Measurements from ENCODE around the gene DNAAF5. TPM values are rescaled to one million over a fixed set of nuclear protein-coding genes. Genes with fewer than 3 reads are reported as not detected.

DNAAF5 gene
- total and polyA plus RNA-seq, 2 of the 13 experiments (the other 11 are each of a cell fraction or from before 2014, with no cell fraction given): 11.9 to 21.5 TPM

DNA sequence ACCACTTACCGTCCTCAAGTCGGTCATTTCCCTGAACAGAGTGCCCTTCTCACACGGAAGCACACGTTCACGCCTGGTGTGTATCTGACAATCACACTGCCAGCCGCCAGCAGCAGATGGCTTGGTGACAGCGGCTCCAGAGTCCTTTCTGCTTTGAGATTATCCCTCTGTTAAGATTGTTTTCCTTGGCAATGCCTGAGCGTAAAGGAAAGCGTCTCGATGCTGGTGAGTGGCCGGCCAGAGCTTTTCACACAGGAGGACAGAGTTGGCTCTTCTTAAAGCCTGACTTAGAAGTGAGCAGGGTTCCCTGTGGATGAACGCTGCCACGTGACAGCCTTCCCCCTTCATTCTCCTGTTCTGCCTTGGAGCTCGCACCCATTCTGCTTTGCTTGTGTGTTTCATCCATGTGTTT, 22.6 kb downstream of the DNAAF5 start:
- H3K4me3 ChIP-seq (replicated peaks in 1 of 3; ENCODE audit: insufficient read depth in 1 of 3, low read depth in 2 of 3, low read length in 3 of 3): no peak overlapping the region
- ChIA-PET CTCF (ENCODE audit: low intra/inter-chr PET ratio, low total read pairs) (no interaction called here), POLR2A (no interaction called here)
- intact Hi-C loops (cut with micrococcal nuclease; ENCODE audit: unreplicated experiment): no loop called here
- 96% methylated on average over 14 of the region's 14 CpGs for WGBS (ENCODE audit: low lambda C conversion rate)
- DNase-seq (ENCODE audit: low spot score) (no peak), FAIRE-seq (no peak), ATAC-seq (no peak)
- H2AFZ ChIP-seq (ENCODE audit: low read length): no peak overlapping the region
- H3K27ac ChIP-seq (ENCODE audit: extremely low read length, insufficient read depth, low read length): no peak overlapping the region
- H3K9me3 ChIP-seq (ENCODE audit: low read length): no peaks in the 10 kb centered on the region
- H3K4me1 ChIP-seq (ENCODE audit: insufficient read depth, low read length): no peaks in the 10 kb centered on the region
- in situ Hi-C loops (cut with HindIII; ENCODE audit: extremely low pct_ligation_motif_present, low pct_unique_long_range_greater_than_20kb): no loop called here
- no peak overlapping the region for H3K9ac ChIP-seq (ENCODE audit: insufficient read depth, low read depth, low read length)
- no peaks in the 10 kb centered on the region for H3K27me3 ChIP-seq (ENCODE audit: control insufficient read depth in 1 of 2, insufficient read depth in 2 of 2, low read length in 2 of 2)
- no TSS peak for BruUV-seq (replicated peaks)
- no peak overlapping the region for H3K4me2 ChIP-seq (ENCODE audit: low read depth, low read length)
- peaks cover 20 to 54% of the 10 kb centered on the region in 2 experiments; a peak in 4 of 5 replicates for H3K36me3 ChIP-seq (replicated peaks in 1 of 2; ENCODE audit: control insufficient read depth in 1 of 2, insufficient read depth in 2 of 2, low read length in 2 of 2)
- TF ChIP-seq TOPORS (CRISPR knock-in tag; IDR thresholded peaks at IDR 0.05): no peak
- TF ChIP-seq, protein P1, sequence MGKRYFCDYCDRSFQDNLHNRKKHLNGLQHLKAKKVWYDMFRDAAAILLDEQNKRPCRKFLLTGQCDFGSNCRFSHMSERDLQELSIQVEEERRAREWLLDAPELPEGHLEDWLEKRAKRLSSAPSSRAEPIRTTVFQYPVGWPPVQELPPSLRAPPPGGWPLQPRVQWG (CRISPR knock-in tag; IDR thresholded peaks at IDR 0.05; ENCODE audit: borderline replicate concordance, low read depth): no peak
- no peak for TF ChIP-seq MXD4 (CRISPR knock-in tag; IDR thresholded peaks at IDR 0.05)
- TF ChIP-seq, protein P2, sequence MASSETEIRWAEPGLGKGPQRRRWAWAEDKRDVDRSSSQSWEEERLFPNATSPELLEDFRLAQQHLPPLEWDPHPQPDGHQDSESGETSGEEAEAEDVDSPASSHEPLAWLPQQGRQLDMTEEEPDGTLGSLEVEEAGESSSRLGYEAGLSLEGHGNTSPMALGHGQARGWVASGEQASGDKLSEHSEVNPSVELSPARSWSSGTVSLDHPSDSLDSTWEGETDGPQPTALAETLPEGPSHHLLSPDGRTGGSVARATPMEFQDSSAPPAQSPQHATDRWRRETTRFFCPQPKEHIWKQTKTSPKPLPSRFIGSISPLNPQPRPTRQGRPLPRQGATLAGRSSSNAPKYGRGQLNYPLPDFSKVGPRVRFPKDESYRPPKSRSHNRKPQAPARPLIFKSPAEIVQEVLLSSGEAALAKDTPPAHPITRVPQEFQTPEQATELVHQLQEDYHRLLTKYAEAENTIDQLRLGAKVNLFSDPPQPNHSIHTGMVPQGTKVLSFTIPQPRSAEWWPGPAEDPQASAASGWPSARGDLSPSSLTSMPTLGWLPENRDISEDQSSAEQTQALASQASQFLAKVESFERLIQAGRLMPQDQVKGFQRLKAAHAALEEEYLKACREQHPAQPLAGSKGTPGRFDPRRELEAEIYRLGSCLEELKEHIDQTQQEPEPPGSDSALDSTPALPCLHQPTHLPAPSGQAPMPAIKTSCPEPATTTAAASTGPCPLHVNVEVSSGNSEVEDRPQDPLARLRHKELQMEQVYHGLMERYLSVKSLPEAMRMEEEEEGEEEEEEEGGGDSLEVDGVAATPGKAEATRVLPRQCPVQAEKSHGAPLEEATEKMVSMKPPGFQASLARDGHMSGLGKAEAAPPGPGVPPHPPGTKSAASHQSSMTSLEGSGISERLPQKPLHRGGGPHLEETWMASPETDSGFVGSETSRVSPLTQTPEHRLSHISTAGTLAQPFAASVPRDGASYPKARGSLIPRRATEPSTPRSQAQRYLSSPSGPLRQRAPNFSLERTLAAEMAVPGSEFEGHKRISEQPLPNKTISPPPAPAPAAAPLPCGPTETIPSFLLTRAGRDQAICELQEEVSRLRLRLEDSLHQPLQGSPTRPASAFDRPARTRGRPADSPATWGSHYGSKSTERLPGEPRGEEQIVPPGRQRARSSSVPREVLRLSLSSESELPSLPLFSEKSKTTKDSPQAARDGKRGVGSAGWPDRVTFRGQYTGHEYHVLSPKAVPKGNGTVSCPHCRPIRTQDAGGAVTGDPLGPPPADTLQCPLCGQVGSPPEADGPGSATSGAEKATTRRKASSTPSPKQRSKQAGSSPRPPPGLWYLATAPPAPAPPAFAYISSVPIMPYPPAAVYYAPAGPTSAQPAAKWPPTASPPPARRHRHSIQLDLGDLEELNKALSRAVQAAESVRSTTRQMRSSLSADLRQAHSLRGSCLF (CRISPR knock-in tag; IDR thresholded peaks at IDR 0.05; ENCODE audit: borderline replicate concordance): no peak
- TF ChIP-seq, protein P3, sequence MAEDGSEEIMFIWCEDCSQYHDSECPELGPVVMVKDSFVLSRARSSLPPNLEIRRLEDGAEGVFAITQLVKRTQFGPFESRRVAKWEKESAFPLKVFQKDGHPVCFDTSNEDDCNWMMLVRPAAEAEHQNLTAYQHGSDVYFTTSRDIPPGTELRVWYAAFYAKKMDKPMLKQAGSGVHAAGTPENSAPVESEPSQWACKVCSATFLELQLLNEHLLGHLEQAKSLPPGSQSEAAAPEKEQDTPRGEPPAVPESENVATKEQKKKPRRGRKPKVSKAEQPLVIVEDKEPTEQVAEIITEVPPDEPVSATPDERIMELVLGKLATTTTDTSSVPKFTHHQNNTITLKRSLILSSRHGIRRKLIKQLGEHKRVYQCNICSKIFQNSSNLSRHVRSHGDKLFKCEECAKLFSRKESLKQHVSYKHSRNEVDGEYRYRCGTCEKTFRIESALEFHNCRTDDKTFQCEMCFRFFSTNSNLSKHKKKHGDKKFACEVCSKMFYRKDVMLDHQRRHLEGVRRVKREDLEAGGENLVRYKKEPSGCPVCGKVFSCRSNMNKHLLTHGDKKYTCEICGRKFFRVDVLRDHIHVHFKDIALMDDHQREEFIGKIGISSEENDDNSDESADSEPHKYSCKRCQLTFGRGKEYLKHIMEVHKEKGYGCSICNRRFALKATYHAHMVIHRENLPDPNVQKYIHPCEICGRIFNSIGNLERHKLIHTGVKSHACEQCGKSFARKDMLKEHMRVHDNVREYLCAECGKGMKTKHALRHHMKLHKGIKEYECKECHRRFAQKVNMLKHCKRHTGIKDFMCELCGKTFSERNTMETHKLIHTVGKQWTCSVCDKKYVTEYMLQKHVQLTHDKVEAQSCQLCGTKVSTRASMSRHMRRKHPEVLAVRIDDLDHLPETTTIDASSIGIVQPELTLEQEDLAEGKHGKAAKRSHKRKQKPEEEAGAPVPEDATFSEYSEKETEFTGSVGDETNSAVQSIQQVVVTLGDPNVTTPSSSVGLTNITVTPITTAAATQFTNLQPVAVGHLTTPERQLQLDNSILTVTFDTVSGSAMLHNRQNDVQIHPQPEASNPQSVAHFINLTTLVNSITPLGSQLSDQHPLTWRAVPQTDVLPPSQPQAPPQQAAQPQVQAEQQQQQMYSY (CRISPR knock-in tag; IDR thresholded peaks at IDR 0.05): no peak
- no peak for TF ChIP-seq ZNF75D (CRISPR knock-in tag; IDR thresholded peaks at IDR 0.05; ENCODE audit: borderline replicate concordance)
- peaks cover 4% of the 10 kb centered on the region for H3K79me2 ChIP-seq (ENCODE audit: insufficient read depth, low read length)
- H4K20me1 ChIP-seq (ENCODE audit: insufficient read depth, low read length): 0 out of 2 replicates have a peak, but pooled peaks cover 3% of the 10 kb centered on the region

Measured in HepG2 (cell line).